Vagina (tissue), 2 donors: ENCODE results near the gene GAS7.

Experiments
- CTCF ChIP-seq, 3 experiments: fragments of 450-650 bp in 2 of 3; fragments of 200-600 bp in 1 of 3; sonication (generic) in 1 of 3; IDR thresholded peaks; one replicate each; pipeline ENCODE4 v1.5.1; 2017 to 2019; ENCODE audit warnings: antibody characterized with exemption in 3 of 3, mild to moderate bottlenecking in 2 of 3, moderate library complexity in 2 of 3
- POLR2A ChIP-seq, 2 donors: fragments of 450-650 bp; IDR thresholded peaks; one replicate each; pipeline ENCODE4 v1.6.1; 2017; ENCODE audit warnings: antibody characterized with exemption in 2 of 2, mild to moderate bottlenecking in 2 of 2, moderate library complexity in 2 of 2
- POLR2AphosphoS5 ChIP-seq, 2 donors: sonication (generic); formaldehyde crosslinking; IDR thresholded peaks; one replicate each; pipeline ENCODE4 v1.9.0; 2017; ENCODE audit warnings: antibody characterized with exemption in 2 of 2, mild to moderate bottlenecking in 2 of 2, low read depth in 1 of 2; ENCODE audit not compliant: insufficient read depth in 1 of 2

- TF ChIP-seq CTCF (IDR thresholded peaks at IDR 0.05) (no peak), POLR2A (IDR thresholded peaks at IDR 0.05) (no peak), POLR2AphosphoS5 (IDR thresholded peaks at IDR 0.05; ENCODE audit: insufficient read depth in 1 of 2, low read depth in 1 of 2) (no peak)
Observed at GRCh38 chr17:10116753-10117420, 81.5 kb downstream of the GAS7 start.
